Astrocyte of the spinal cord (primary cell): ENCODE measurements around the gene PROK2.

ENCODE experiments used
- DNase-seq: peaks from one replicate; pipeline ENCODE4 v3.0.0; 2011; ENCODE audit warnings: low read depth, low spot score
- H3K4me3 ChIP-seq: 2 replicates; pipeline ENCODE4 v1.5.1; 2011; ENCODE audit warnings: low read depth, mild to moderate bottlenecking, low read length, moderate library complexity
- CTCF ChIP-seq: IDR thresholded peaks from 2 replicates; pipeline ENCODE4 v1.5.1; 2012; ENCODE audit warnings: low read depth, mild to moderate bottlenecking, low read length, inconsistent platforms
- in situ Hi-C: cut with HindIII; loops from 2 replicates; pipeline ENCODE4 v1.10.0; 2017; ENCODE audit warnings: low sequenced_read_pairs

PROK2 gene

GRCh38 chr3:71805691-71806090 lies 20.7 kb upstream of the PROK2 start:
- TF ChIP-seq CTCF = no peak
- H3K4me3 ChIP-seq = no peak overlapping the region
- in situ Hi-C loops = no loop called here
- DNase-seq = no peak

DNA sequence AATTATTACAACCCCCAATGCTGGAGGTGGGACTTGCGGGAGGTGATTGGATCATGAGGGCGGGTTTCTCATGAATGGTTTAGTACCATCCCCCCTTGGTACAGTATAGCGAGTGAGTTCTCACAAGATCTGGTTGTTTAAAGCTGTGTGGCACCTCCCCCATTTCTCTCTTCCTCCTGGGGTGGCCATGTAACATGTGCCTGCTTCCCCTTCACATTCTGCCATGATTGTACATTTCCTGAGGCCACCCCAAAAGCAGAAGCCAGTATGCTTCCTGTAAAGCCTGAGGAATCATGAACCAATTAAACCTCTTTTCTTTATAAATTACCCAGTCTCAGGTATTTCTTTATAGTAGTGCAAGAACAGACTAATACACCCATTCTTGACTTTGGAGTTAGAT lies 20.3 kb upstream of the PROK2 start:
- in situ Hi-C loops = no loop called here
- H3K4me3 ChIP-seq = no peak overlapping the region
- TF ChIP-seq CTCF = no peak
- no peak for DNase-seq

DNA sequence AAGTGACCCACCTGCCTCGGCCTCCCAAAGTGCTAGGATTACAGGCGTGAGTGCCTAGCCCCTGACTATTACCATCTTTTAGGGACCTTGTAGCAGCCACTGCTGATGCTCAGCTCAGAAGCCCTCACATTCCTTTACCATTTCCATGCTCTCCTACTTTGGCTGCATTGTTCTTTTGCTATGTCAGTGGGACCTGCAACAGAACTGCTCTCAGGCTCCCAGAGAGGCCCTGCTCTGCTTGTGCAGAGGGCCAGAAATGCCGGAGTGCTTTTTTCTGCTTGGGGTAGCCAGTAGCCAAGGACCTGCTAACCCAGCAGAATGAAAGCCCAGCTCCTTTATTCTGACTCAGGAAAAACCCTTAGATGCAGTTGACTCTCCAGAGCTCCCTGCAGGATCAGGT lies 18.3 kb upstream of the PROK2 start:
- DNase-seq = no peak
- TF ChIP-seq CTCF = no peak
- no peak overlapping the region for H3K4me3 ChIP-seq
- in situ Hi-C loops = no loop called here

GRCh38 chr3:71801986-71802385 lies 17.0 kb upstream of the PROK2 start:
- in situ Hi-C loops = no loop called here
- no peak overlapping the region for H3K4me3 ChIP-seq
- no peak for DNase-seq
- TF ChIP-seq CTCF = no peak

DNA sequence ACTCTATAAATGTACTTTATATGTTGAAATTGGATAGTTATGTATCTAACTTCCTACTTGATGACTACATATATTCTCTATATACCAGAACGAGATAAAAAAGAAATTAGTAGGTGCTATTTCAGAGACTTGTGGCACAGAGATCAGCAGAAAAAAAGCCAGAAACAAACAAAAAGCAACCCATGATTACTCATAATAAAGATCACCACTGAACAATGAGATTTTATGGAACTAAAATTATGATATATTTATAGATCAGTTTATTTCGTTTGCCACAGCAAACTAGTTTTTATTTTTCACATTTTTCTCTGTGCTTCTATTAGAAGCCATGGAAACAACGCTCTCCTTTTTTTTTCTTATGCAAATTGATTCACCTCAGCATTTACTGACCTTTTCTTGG lies 15.1 kb upstream of the PROK2 start:
- no peak for TF ChIP-seq CTCF
- in situ Hi-C loops = no loop called here
- no peak overlapping the region for H3K4me3 ChIP-seq
- DNase-seq = no peak

DNA sequence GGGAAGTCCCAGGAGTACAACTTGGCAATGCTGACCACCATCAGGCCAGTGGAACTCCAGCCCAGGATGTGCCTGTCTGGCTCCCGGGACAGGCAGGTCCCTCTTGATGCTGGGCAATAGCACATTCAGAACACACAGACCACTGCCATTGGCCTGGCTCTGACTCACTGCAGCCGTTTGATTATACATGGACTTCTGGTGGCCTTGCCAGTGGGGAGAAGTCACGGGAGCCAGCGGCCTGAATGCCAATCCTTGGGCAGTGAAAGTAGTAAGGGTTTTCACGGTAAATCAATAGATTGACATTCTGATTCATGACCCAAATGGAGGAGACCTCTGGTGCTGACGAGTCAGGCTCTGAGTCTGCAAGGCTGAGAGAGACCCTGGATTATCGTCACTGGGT lies 12.5 kb upstream of the PROK2 start:
- in situ Hi-C loops = no loop called here
- DNase-seq = no peak
- H3K4me3 ChIP-seq = no peak overlapping the region
- no peak for TF ChIP-seq CTCF

GRCh38 chr3:71796290-71796689 lies 11.3 kb upstream of the PROK2 start:
- DNase-seq = no peak
- in situ Hi-C loops = no loop called here
- H3K4me3 ChIP-seq = no peak overlapping the region
- TF ChIP-seq CTCF = no peak
